ENCODE data around the gene ORAI2. TPM values are rescaled to one million over a fixed set of nuclear protein-coding genes. Genes with fewer than 3 reads are reported as not detected.

Gene ORAI2
- total RNA-seq, 1 donor from 2014 or later: 48.5 TPM

- Mint-ChIP-seq H3K36me3 (ENCODE audit: low read depth) (peaks cover 8% of the 10 kb centered on the region), H3K4me3 (no peak overlapping the region), H3K9me3 (no peaks in the 10 kb centered on the region), H3K4me1 (no peaks in the 10 kb centered on the region), H3K27me3 (ENCODE audit: low read depth) (no peaks in the 10 kb centered on the region), H3K27ac (ENCODE audit: unreplicated experiment) (no peak overlapping the region)
- TF ChIP-seq, protein P1, sequence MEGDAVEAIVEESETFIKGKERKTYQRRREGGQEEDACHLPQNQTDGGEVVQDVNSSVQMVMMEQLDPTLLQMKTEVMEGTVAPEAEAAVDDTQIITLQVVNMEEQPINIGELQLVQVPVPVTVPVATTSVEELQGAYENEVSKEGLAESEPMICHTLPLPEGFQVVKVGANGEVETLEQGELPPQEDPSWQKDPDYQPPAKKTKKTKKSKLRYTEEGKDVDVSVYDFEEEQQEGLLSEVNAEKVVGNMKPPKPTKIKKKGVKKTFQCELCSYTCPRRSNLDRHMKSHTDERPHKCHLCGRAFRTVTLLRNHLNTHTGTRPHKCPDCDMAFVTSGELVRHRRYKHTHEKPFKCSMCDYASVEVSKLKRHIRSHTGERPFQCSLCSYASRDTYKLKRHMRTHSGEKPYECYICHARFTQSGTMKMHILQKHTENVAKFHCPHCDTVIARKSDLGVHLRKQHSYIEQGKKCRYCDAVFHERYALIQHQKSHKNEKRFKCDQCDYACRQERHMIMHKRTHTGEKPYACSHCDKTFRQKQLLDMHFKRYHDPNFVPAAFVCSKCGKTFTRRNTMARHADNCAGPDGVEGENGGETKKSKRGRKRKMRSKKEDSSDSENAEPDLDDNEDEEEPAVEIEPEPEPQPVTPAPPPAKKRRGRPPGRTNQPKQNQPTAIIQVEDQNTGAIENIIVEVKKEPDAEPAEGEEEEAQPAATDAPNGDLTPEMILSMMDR (conservative IDR thresholded peaks at IDR 0.05): no peak
- no peak for DNase-seq (ENCODE audit: low read depth, low spot score)
Observed at GRCh38 chr7:102415685-102416225, 17.6 kb upstream of the ORAI2 start.

DNA sequence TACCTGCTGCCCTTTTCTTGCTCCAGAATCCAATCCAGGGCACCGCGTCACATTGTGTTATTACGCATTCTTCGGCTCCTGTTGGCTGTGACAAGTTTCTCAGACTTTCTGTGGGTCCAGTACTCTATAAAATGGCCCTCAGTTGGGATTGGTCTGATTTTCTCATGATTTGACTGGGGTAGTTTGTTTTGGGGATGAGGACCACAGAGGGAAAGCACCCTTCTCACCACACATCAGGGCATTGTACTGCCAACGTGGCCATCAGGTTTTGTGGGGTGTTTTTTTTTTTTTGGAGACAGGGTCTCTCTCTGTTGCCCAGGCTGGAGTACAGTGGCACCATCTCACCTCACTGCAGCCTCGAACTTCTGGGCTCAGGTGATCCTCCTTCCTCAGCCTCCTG is 17.0 kb upstream of the ORAI2 start:
- H3K36me3 Mint-ChIP-seq (ENCODE audit: low read depth): peaks cover 7% of the 10 kb centered on the region
- H3K9me3 Mint-ChIP-seq: no peaks in the 10 kb centered on the region
- TF ChIP-seq, protein P1 (conservative IDR thresholded peaks at IDR 0.05): no peak
- no peaks in the 10 kb centered on the region for H3K4me1 Mint-ChIP-seq
- no peak for DNase-seq (ENCODE audit: low read depth, low spot score)
- H3K27ac Mint-ChIP-seq (ENCODE audit: unreplicated experiment): no peak overlapping the region
- H3K4me3 Mint-ChIP-seq: no peak overlapping the region
- no peaks in the 10 kb centered on the region for H3K27me3 Mint-ChIP-seq (ENCODE audit: low read depth)

DNA sequence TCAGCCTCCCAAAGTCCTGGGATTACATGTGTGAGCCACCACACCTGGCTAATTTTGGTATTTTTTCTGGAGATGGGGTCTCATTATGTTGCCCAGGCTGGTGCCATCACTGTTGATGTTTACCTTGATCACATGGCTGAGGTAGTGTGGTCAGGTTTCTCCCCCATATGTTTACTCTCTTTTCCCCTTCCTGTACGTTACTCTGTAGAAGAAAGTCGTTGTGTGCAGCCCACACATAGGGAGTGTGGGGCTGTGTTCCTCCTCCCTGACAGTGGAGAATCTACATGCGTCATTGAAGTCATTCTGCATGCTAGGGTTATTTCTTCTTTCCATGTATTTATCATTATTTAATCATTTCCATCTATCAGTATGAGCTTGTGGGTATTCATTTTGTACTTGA is 16.3 kb upstream of the ORAI2 start:
- Mint-ChIP-seq H3K27ac (ENCODE audit: unreplicated experiment) (no peak overlapping the region), H3K9me3 (no peaks in the 10 kb centered on the region), H3K4me3 (no peak overlapping the region), H3K27me3 (ENCODE audit: low read depth) (no peaks in the 10 kb centered on the region), H3K36me3 (ENCODE audit: low read depth) (peaks cover 7% of the 10 kb centered on the region), H3K4me1 (no peaks in the 10 kb centered on the region)
- TF ChIP-seq, protein P1 (conservative IDR thresholded peaks at IDR 0.05): no peak
- DNase-seq (ENCODE audit: low read depth, low spot score): no peak

DNA sequence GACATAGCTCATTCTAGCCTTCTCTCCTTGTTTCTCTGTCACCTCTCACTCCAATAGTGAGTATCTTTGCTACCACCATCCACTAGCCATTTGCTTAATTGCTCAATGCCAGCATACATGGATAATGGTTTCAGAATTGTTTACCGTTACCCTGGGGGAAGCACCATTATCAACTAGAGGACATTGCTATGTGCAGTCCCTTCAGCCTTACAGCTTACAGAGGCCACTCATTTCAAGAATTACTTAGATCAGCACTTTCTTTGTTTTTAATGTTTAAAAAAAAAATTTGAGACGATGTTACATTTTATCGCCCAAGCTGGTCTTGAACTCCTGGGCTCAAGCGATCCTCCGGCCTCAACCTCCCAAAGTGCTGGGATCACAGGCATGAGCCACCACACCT is 14.8 kb upstream of the ORAI2 start:
- no peak overlapping the region for H3K27ac Mint-ChIP-seq (ENCODE audit: unreplicated experiment)
- no peaks in the 10 kb centered on the region for H3K27me3 Mint-ChIP-seq (ENCODE audit: low read depth)
- H3K36me3 Mint-ChIP-seq (ENCODE audit: low read depth): peaks cover 7% of the 10 kb centered on the region
- no peaks in the 10 kb centered on the region for H3K9me3 Mint-ChIP-seq
- H3K4me3 Mint-ChIP-seq: no peak overlapping the region
- DNase-seq (ENCODE audit: low read depth, low spot score): no peak
- TF ChIP-seq, protein P1 (conservative IDR thresholded peaks at IDR 0.05): no peak
- no peaks in the 10 kb centered on the region for H3K4me1 Mint-ChIP-seq

- Mint-ChIP-seq H3K27me3 (ENCODE audit: low read depth) (no peaks in the 10 kb centered on the region), H3K4me3 (no peak overlapping the region), H3K36me3 (ENCODE audit: low read depth) (peaks cover 17% of the 10 kb centered on the region), H3K9me3 (no peaks in the 10 kb centered on the region), H3K4me1 (peaks cover 12% of the 10 kb centered on the region), H3K27ac (ENCODE audit: unreplicated experiment) (no peak overlapping the region)
- TF ChIP-seq, protein P1 (conservative IDR thresholded peaks at IDR 0.05): no peak
- no peak for DNase-seq (ENCODE audit: low read depth, low spot score)
Observed at GRCh38 chr7:102421706-102422240, 11.6 kb upstream of the ORAI2 start.
